GM19239 (cell line): ENCODE measurements around the gene NRXN2.

Experiments
- DNase-seq: peaks from one replicate; pipeline ENCODE4 v3.0.0; 2011; ENCODE audit warnings: low spot score; ENCODE audit not compliant: insufficient read length
- FAIRE-seq: peaks from 2 replicates; lab custom pipeline; 2011; peaks lifted over from hg19 to GRCh38; lab: Jason Lieb, UNC

Gene NRXN2

GRCh38 chr11:64619811-64620380, 103.1 kb downstream of the NRXN2 start:
- DNase-seq (no peak), FAIRE-seq (no peak)

GRCh38 chr11:64619196-64619595, 103.8 kb downstream of the NRXN2 start:
- FAIRE-seq (no peak), DNase-seq (no peak)

- FAIRE-seq (no peak), DNase-seq (no peak)
Measured at GRCh38 chr11:64616817-64617216, 106.2 kb downstream of the NRXN2 start.

- DNase-seq, result no peak
- no peak for FAIRE-seq
Measured at GRCh38 chr11:64614917-64615316, 108.1 kb downstream of the NRXN2 start.

GRCh38 chr11:64613648-64614047, 109.3 kb downstream of the NRXN2 start:
- DNase-seq (no peak), FAIRE-seq (no peak)

GRCh38 chr11:64611869-64612646, 110.9 kb downstream of the NRXN2 start:
- DNase-seq, result no peak
- FAIRE-seq, result no peak

- FAIRE-seq, result no peak
- no peak for DNase-seq
Measured at GRCh38 chr11:64611176-64611575, 111.8 kb downstream of the NRXN2 start.

GRCh38 chr11:64610596-64610995, 112.4 kb downstream of the NRXN2 start:
- no peak for FAIRE-seq
- no peak for DNase-seq

GRCh38 chr11:64609436-64610047, 113.5 kb downstream of the NRXN2 start:
- no peak for DNase-seq

GRCh38 chr11:64608636-64609035, 114.4 kb downstream of the NRXN2 start:
- FAIRE-seq, result no peak
- no peak for DNase-seq

More at GRCh38 chr11:64609436-64610047, 113.5 kb downstream of the NRXN2 start:
- FAIRE-seq, result no peak

GRCh38 chr11:64608046-64608445, 115.0 kb downstream of the NRXN2 start:
- no peak for DNase-seq

GRCh38 chr11:64607381-64607985, 115.5 kb downstream of the NRXN2 start:
- no peak for FAIRE-seq

More at GRCh38 chr11:64608046-64608445, 115.0 kb downstream of the NRXN2 start:
- no peak for FAIRE-seq

GRCh38 chr11:64606796-64607380, 116.1 kb downstream of the NRXN2 start:
- no peak for FAIRE-seq
- DNase-seq, result no peak

More at GRCh38 chr11:64607381-64607985, 115.5 kb downstream of the NRXN2 start:
- DNase-seq, result no peak

GRCh38 chr11:64605656-64606585, 117.1 kb downstream of the NRXN2 start:
- DNase-seq (no peak), FAIRE-seq (no peak)

- FAIRE-seq (no peak), DNase-seq (no peak)
Measured at GRCh38 chr11:64605244-64605560, 117.8 kb downstream of the NRXN2 start.

GRCh38 chr11:64604458-64605243, 118.3 kb downstream of the NRXN2 start:
- FAIRE-seq, result no peak
- no peak for DNase-seq

GRCh38 chr11:64603411-64604110, 119.4 kb downstream of the NRXN2 start:
- FAIRE-seq, result no peak
- no peak for DNase-seq

- FAIRE-seq (no peak), DNase-seq (no peak)
Measured at GRCh38 chr11:64602466-64603070, 120.4 kb downstream of the NRXN2 start.
